Activated effector memory CD4-positive, alpha-beta T cell treated with Interleukin-2 at 50 U/mL for 16 hours (primary cell): ENCODE data around the gene SELE.

ENCODE experiments used
- DNase-seq: peaks from one replicate; pipeline ENCODE4 v3.0.0-alpha.2; 2020

The SELE gene

GRCh38 chr1:169681140-169681539, 52.7 kb downstream of the SELE start:
- no peak for DNase-seq

- no peak for DNase-seq
Measured at GRCh38 chr1:169680377-169681019, 53.4 kb downstream of the SELE start.

- DNase-seq, result no peak
Measured at GRCh38 chr1:169679692-169680091, 54.2 kb downstream of the SELE start.

GRCh38 chr1:169676001-169676400, 57.9 kb downstream of the SELE start:
- DNase-seq, result no peak
